Measurements from ENCODE around the gene SLC7A1. TPM values are rescaled to one million over a fixed set of nuclear protein-coding genes. Genes with fewer than 3 reads are reported as not detected.
"Not testable (repeated sequence)": the region's sequence is repeated elsewhere in the genome, so short reads cannot be mapped to it uniquely, and the experiment has no call there.

The SLC7A1 gene
- 81.4 TPM for polyA plus RNA-seq (2012; ENCODE audit: insufficient read depth, insufficient read length, low read depth)

DNA sequence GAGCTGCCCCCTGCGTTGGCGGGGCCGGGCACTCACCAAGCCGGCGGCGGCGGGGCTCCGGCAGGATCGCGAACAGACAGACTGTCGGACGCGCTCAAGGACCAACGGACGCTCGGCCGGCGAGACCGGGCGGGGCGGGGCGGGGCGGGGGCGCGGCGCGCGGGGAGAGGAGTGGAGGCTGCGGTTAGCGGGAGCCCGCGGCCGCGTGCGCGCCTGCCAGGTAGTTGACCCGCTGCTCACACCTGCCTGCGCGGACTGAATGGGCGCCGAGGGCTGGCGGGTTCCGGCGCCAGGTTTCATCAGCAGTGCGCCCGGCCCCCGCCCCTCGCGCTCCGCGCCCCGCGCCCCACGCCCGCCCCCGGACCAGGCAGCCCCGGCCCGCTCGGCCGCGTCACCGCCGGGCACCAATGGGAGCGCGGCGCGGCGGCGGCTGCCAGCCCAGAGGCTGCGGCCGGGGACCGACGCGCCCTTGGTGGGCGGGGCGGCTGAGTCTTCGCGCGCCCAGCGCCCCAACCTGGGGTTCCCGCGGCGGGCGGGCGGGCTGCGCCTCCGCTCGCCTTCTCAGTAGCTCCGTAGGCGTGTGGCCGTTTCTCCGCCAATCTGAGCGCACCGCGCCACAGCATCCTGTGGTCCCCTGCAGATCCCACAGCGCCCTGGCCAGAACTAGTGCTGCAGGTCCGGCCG, at the start of gene SLC7A1:
Gene SLC7A1 (minus strand): TSS at position 309 of the 684 bp plus-strand sequence. CDS start 59,500 bp downstream, outside the sequence.
- Histone ChIP-seq H3K4me1 (peaks cover 3% of the 10 kb centered on the region; the same call in 1 of the 2 replicates), H3K36me3 (peaks cover 7% of the 10 kb centered on the region), H3K9me3 (no peaks in the 10 kb centered on the region), H3K4me3 (ENCODE audit: low read depth, low read length) (peak within 1 kb of the TSS; percentile 98), H3K27me3 (no peaks in the 10 kb centered on the region)
- peak; percentile 94 for DNase-seq
- TF ChIP-seq CTCF (IDR thresholded peaks at IDR 0.05; ENCODE audit: low read depth, low read length): no peak; the same call in 1 of the 2 replicates

DNA sequence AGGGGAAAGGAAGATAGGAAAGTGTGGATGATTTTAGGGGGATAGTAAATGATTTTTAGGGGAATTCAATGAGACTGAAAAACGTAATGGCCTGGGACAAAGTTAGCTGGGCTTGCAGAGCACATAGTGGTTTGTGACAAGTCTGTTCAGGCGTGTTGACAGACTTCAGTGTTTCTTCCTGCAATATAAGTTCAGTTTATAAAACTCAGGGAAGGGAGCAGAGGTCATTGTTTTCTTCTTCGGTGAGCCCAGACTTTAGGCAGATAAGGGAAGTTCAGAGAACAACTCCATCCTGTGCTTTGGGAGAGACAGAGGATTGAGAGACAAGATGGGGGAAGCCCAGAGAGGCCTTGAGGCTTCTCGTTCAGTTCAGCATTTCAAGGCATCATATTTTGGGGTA, 45.2 kb upstream of the SLC7A1 start:
- Histone ChIP-seq H3K4me3 (ENCODE audit: low read depth, low read length) (no peak overlapping the region), H3K4me1 (no peaks in the 10 kb centered on the region), H3K27me3 (no peaks in the 10 kb centered on the region), H3K36me3 (no peaks in the 10 kb centered on the region), H3K9me3 (no peaks in the 10 kb centered on the region)
- DNase-seq: no peak
- no peak for TF ChIP-seq CTCF (IDR thresholded peaks at IDR 0.05; ENCODE audit: low read depth, low read length)

DNA sequence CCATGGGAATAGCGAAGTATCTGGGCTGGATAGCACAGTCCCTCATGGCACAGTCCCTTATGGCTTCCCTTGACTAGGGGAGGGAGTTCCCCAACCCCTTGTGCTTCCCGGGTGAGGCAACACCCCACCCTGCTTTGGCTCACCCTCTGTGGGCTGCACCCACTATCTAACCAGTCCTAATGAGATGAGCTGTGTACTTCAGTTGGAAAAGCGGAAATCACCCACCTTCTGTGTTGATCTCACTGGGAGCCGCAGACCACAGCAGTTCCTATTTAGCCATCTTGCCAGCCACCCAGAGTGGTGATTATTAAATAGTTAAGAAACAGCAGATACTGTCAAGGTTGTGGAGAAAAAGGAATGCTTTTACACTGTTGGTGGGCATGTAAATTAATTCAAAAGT, 41.3 kb upstream of the SLC7A1 start:
- not testable (repeated sequence) for H3K4me3 ChIP-seq (ENCODE audit: low read depth, low read length); H3K9me3 ChIP-seq; H3K36me3 ChIP-seq; DNase-seq; H3K27me3 ChIP-seq; H3K4me1 ChIP-seq

DNA sequence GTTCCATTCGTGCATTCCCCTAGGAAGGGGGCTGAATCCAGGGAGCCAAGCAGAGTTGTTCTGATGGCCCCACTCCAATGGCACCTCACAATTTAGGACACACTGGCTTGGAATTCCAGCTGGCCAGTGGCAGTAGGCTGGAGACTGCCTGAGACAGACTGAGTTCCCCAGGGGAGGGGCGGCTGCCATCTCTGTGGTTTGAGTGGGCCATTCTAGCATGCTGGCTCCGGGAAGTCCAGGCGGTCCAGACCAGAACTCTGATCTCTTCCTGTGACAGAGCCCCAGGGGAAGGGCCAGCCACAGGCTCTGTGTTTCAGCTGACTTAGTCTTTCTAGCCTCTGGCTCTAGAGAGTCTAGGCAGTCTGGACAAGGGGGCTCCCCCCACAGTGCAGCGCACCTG, 29.5 kb upstream of the SLC7A1 start:
- H3K4me3 ChIP-seq (ENCODE audit: low read depth, low read length): no peak overlapping the region
- peak; percentile 21 for DNase-seq
- TF ChIP-seq CTCF (IDR thresholded peaks at IDR 0.05; ENCODE audit: low read depth, low read length): no peak
- no peaks in the 10 kb centered on the region for H3K36me3 ChIP-seq
- H3K27me3 ChIP-seq: peaks cover 7% of the 10 kb centered on the region
- no peaks in the 10 kb centered on the region for H3K9me3 ChIP-seq
- H3K4me1 ChIP-seq: no peaks in the 10 kb centered on the region

DNA sequence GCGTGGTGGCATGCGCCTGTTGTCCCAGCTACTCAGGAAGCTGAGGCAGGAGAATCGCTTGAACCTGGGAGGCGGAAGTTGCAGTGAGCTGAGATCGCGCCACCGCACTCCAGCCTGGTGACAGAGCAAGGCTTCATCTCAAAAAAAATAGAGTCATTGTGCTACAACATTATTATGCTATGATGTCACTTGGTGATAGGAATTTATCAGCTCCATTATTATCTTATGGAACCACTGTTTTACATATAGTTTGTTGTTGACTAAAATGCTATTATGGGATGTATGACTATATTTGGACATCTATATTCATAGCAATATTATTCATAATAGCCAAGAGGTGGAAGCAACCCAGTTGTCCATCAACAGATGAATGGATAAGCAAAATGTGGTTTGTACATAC, 26.4 kb upstream of the SLC7A1 start:
- Histone ChIP-seq H3K27me3 (peaks cover 5% of the 10 kb centered on the region), H3K36me3 (no peaks in the 10 kb centered on the region), H3K4me1 (no peaks in the 10 kb centered on the region), H3K9me3 (no peaks in the 10 kb centered on the region), H3K4me3 (ENCODE audit: low read depth, low read length) (no peak overlapping the region)
- no peak for TF ChIP-seq CTCF (IDR thresholded peaks at IDR 0.05; ENCODE audit: low read depth, low read length)
- no peak for DNase-seq

DNA sequence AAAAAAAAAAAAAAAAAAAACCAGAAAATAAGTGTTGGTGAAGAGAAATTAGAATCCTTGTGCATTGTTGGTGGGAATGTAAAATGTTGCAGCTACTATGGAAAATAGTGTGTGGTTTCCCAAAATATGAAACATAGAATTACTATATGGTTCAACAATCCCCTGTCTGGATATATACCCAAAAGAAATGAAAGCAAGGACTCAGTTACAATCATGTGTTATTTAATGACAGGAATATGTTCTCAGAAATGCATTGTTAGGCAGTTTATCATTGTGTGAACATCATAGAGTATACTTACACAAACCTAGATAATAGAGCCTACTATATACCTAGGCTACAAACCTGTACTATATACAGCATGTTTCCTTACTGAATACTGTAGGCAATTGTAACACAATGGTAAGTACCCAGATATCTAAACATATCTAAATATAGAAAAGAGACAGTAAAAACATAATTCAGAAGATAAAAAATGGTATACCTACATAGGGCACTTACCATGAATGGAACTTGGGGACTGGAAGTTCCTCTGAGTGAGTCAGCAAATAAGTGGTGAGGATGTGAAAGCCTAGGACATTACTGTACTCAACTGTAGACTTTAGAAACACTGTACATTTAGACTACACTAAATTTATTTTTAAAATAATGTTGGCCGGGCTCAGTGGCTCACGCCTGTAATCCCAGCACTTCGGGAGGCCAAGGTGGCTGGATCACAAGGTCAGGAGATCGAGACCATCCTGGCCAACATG, 25.7 kb upstream of the SLC7A1 start:
- Histone ChIP-seq H3K4me3 (ENCODE audit: low read depth, low read length) (no peak overlapping the region), H3K27me3 (peaks cover 7% of the 10 kb centered on the region), H3K9me3 (no peaks in the 10 kb centered on the region), H3K4me1 (no peaks in the 10 kb centered on the region), H3K36me3 (no peaks in the 10 kb centered on the region)
- no peak for DNase-seq
- TF ChIP-seq CTCF (IDR thresholded peaks at IDR 0.05; ENCODE audit: low read depth, low read length): no peak
